IMR-90 (cell line): ENCODE data around the gene COX8A.
A peak's percentile ranks its signal among the peaks of the same experiment; 100 is the strongest.

Source experiments
- CTCF ChIP-seq: conservative IDR thresholded peaks from 2 replicates; pipeline ENCODE4 v1.5.1; 2012; ENCODE audit warnings: mild to moderate bottlenecking, low read depth, low read length, improper control_type of control experiment
- MAFK ChIP-seq: IDR thresholded peaks from 2 replicates; pipeline ENCODE4 v1.6.1; 2012; ENCODE audit warnings: low read depth, low read length, improper control_type of control experiment

GRCh38 chr11:63945477-63946163 lies 28.8 kb upstream of the COX8A start:
- TF ChIP-seq MAFK (no peak), CTCF (peak; percentile 77)
